ENCODE data around the gene MGMT.
A peak's percentile ranks its signal among the peaks of the same experiment; 100 is the strongest.

Gene MGMT

GRCh38 chr10:129605266-129605985 is 138.4 kb downstream of the MGMT start:
- no peaks in the 10 kb centered on the region for H3K79me2 ChIP-seq (ENCODE audit: insufficient read depth, low read length)
- H3K4me2 ChIP-seq (ENCODE audit: low read length) = peak overlapping the region; percentile 63
- no peaks in the 10 kb centered on the region for H4K20me1 ChIP-seq (ENCODE audit: insufficient read depth, low read length)
- no peaks in the 10 kb centered on the region for H3K36me3 ChIP-seq (ENCODE audit: insufficient read depth, low read length)
- peak overlapping the region; percentile 55; the same call in 1 of the 2 replicates for H3K9ac ChIP-seq (ENCODE audit: low read length)
- H3K27me3 ChIP-seq (ENCODE audit: insufficient read depth, low read length) = no peaks in the 10 kb centered on the region
- peak overlapping the region; percentile 96 for H3K27ac ChIP-seq (ENCODE audit: low read depth, low read length, poor library complexity, severe bottlenecking)
- no peaks in the 10 kb centered on the region for H3K9me3 ChIP-seq (ENCODE audit: low read length)
- H3K4me3 ChIP-seq (ENCODE audit: low read depth, low read length, poor library complexity, severe bottlenecking) = peak overlapping the region; percentile 21
- no peaks in the 10 kb centered on the region for H3K9me2 ChIP-seq (ENCODE audit: low read depth, low read length)
- TF ChIP-seq EZH2 (IDR thresholded peaks at IDR 0.05; ENCODE audit: borderline replicate concordance, low read length) = no peak
- TF ChIP-seq CTCF (IDR thresholded peaks at IDR 0.05; ENCODE audit: low read length) = no peak
- peaks cover 81% of the 10 kb centered on the region for H3K4me1 ChIP-seq (ENCODE audit: insufficient read depth, low read length, severe bottlenecking)
- H3F3A ChIP-seq (ENCODE audit: insufficient read depth, low read length) = no peaks in the 10 kb centered on the region
- H2AFZ ChIP-seq (ENCODE audit: low read length) = no peak overlapping the region

- Histone ChIP-seq H3K9ac (ENCODE audit: low read length) (peak overlapping the region; percentile 55; the same call in 1 of the 2 replicates), H3K4me2 (ENCODE audit: low read length) (peak overlapping the region; percentile 63), H3K79me2 (ENCODE audit: insufficient read depth, low read length) (no peaks in the 10 kb centered on the region), H2AFZ (ENCODE audit: low read length) (no peak overlapping the region), H3K4me3 (ENCODE audit: low read depth, low read length, poor library complexity, severe bottlenecking) (peak overlapping the region; percentile 21), H3K36me3 (ENCODE audit: insufficient read depth, low read length) (no peaks in the 10 kb centered on the region), H4K20me1 (ENCODE audit: insufficient read depth, low read length) (no peaks in the 10 kb centered on the region), H3K9me3 (ENCODE audit: low read length) (no peaks in the 10 kb centered on the region), H3K4me1 (ENCODE audit: insufficient read depth, low read length, severe bottlenecking) (peaks cover 85% of the 10 kb centered on the region), H3F3A (ENCODE audit: insufficient read depth, low read length) (no peaks in the 10 kb centered on the region), H3K27me3 (ENCODE audit: insufficient read depth, low read length) (no peaks in the 10 kb centered on the region), H3K27ac (ENCODE audit: low read depth, low read length, poor library complexity, severe bottlenecking) (peak overlapping the region; percentile 96), H3K9me2 (ENCODE audit: low read depth, low read length) (no peaks in the 10 kb centered on the region)
- TF ChIP-seq CTCF (IDR thresholded peaks at IDR 0.05; ENCODE audit: low read length) = no peak
- no peak for TF ChIP-seq EZH2 (IDR thresholded peaks at IDR 0.05; ENCODE audit: borderline replicate concordance, low read length)
Measured at GRCh38 chr10:129605986-129606518, 139.0 kb downstream of the MGMT start.

GRCh38 chr10:129607607-129608109 is 140.6 kb downstream of the MGMT start:
- Histone ChIP-seq H3K79me2 (ENCODE audit: insufficient read depth, low read length) (no peaks in the 10 kb centered on the region), H3K4me2 (ENCODE audit: low read length) (no peak overlapping the region), H2AFZ (ENCODE audit: low read length) (no peak overlapping the region), H3K36me3 (ENCODE audit: insufficient read depth, low read length) (no peaks in the 10 kb centered on the region; the same call in 1 of the 2 replicates), H3K9me2 (ENCODE audit: low read depth, low read length) (no peaks in the 10 kb centered on the region), H3K9ac (ENCODE audit: low read length) (no peak overlapping the region), H3K4me1 (ENCODE audit: insufficient read depth, low read length, severe bottlenecking) (peaks cover 85% of the 10 kb centered on the region), H3F3A (ENCODE audit: insufficient read depth, low read length) (no peaks in the 10 kb centered on the region), H4K20me1 (ENCODE audit: insufficient read depth, low read length) (no peaks in the 10 kb centered on the region), H3K27me3 (ENCODE audit: insufficient read depth, low read length) (no peaks in the 10 kb centered on the region), H3K4me3 (ENCODE audit: low read depth, low read length, poor library complexity, severe bottlenecking) (no peak overlapping the region), H3K9me3 (ENCODE audit: low read length) (no peaks in the 10 kb centered on the region), H3K27ac (ENCODE audit: low read depth, low read length, poor library complexity, severe bottlenecking) (peak overlapping the region; percentile 96)
- TF ChIP-seq EZH2 (IDR thresholded peaks at IDR 0.05; ENCODE audit: borderline replicate concordance, low read length) (no peak), CTCF (IDR thresholded peaks at IDR 0.05; ENCODE audit: low read length) (no peak)

Data from OCI-LY1 (cell line).